HEK293 (cell line): ENCODE data around the gene PRSS35.

ENCODE experiments used
- CTCF ChIA-PET: fragments of 350-600 bp; formaldehyde crosslinking; extraction: SDS; loops from one replicate; lab custom pipeline; 2021; ENCODE audit warnings: antibody characterized with exemption; lab: Yijun Ruan, JAX
- POLR2A ChIA-PET: fragments of 300-600 bp; formaldehyde crosslinking; extraction: SDS; loops from one replicate; lab custom pipeline; 2020; ENCODE audit warnings: antibody characterized with exemption, inconsistent platforms; lab: Yijun Ruan, JAX
- H3K27ac ChIP-seq: fragments of 200-500 bp; sonication (Bioruptor generic); 2 replicates; pipeline ENCODE4 v1.5.1; 2014; ENCODE audit warnings: low read depth, low read length, control low read depth, inconsistent platforms; ENCODE audit errors: extremely low read depth
- H3K36me3 ChIP-seq, 2 experiments: fragments of 200-500 bp in 1 of 2; sonication (Bioruptor generic) in 1 of 2; 1 replicate in 1 of 2; 2 replicates in 1 of 2; pipeline ENCODE4 v1.5.1; 2014 to 2017; ENCODE audit warnings: inconsistent platforms in 2 of 2, low read length in 2 of 2; ENCODE audit not compliant: control insufficient read depth in 2 of 2, insufficient read depth in 1 of 2
- H3K4me1 ChIP-seq: fragments of 200-500 bp; sonication (Bioruptor generic); 2 replicates; pipeline ENCODE4 v1.5.1; 2014; ENCODE audit warnings: mild to moderate bottlenecking, low read length, inconsistent platforms; ENCODE audit not compliant: control insufficient read depth, insufficient read depth
- H3K4me3 ChIP-seq: 2 replicates; pipeline ENCODE4 v1.5.1; 2011; ENCODE audit warnings: low read depth, mild to moderate bottlenecking, control low read depth, low read length, moderate library complexity
- H3K9me3 ChIP-seq: fragments of 200-500 bp; sonication (Bioruptor generic); 2 replicates; pipeline ENCODE4 v1.5.1; 2014; ENCODE audit warnings: low read depth, low read length, inconsistent platforms; ENCODE audit not compliant: control insufficient read depth, insufficient read depth
- FEZF1 ChIP-seq: fragments of 450-650 bp; formaldehyde crosslinking; IDR thresholded peaks from 2 replicates; pipeline ENCODE4 v1.5.1; 2016; ENCODE audit warnings: missing biosample characterization, missing genetic modification characterization
- GLIS2 ChIP-seq: fragments of 450-650 bp; formaldehyde crosslinking; IDR thresholded peaks from 2 replicates; pipeline ENCODE4 v1.5.1; 2016; ENCODE audit warnings: missing biosample characterization, missing genetic modification characterization
- KLF16 ChIP-seq: fragments of 450-650 bp; formaldehyde crosslinking; IDR thresholded peaks from 2 replicates; pipeline ENCODE4 v1.5.1; 2017; ENCODE audit warnings: missing biosample characterization, missing genetic modification characterization
- PRDM1 ChIP-seq: fragments of 450-650 bp; formaldehyde crosslinking; IDR thresholded peaks from 2 replicates; pipeline ENCODE4; 2016; ENCODE audit warnings: missing biosample characterization, missing genetic modification characterization
- TSHZ1 ChIP-seq: fragments of 450-650 bp; formaldehyde crosslinking; IDR thresholded peaks from 2 replicates; pipeline ENCODE4 v1.5.1; 2016; ENCODE audit warnings: missing biosample characterization, missing genetic modification characterization, borderline replicate concordance
- YY1 ChIP-seq: fragments of 450-650 bp; formaldehyde crosslinking; IDR thresholded peaks from 2 replicates; pipeline ENCODE4 v1.5.1; 2018; ENCODE audit warnings: missing biosample characterization, missing genetic modification characterization
- ZFP3 ChIP-seq: fragments of 450-650 bp; formaldehyde crosslinking; IDR thresholded peaks from 2 replicates; pipeline ENCODE4 v1.5.1; 2016; ENCODE audit warnings: low read depth, missing biosample characterization, missing genetic modification characterization
- ZNF24 ChIP-seq: fragments of 450-650 bp; formaldehyde crosslinking; IDR thresholded peaks from 2 replicates; pipeline ENCODE4 v1.5.1; 2016; ENCODE audit warnings: missing biosample characterization, missing genetic modification characterization
- ZNF513 ChIP-seq: fragments of 450-650 bp; IDR thresholded peaks from 2 replicates; pipeline ENCODE4 v1.5.1; 2018; ENCODE audit warnings: missing biosample characterization, missing genetic modification characterization
- ZNF518A ChIP-seq: fragments of 450-650 bp; formaldehyde crosslinking; conservative IDR thresholded peaks from 2 replicates; pipeline ENCODE4 v1.5.1; 2016; ENCODE audit warnings: low read depth, missing biosample characterization, missing genetic modification characterization
- ZNF585B ChIP-seq: fragments of 450-650 bp; formaldehyde crosslinking; IDR thresholded peaks from 2 replicates; pipeline ENCODE4 v1.5.1; 2016; ENCODE audit warnings: missing biosample characterization, missing genetic modification characterization
- ZNF670 ChIP-seq: fragments of 450-650 bp; formaldehyde crosslinking; IDR thresholded peaks from 2 replicates; pipeline ENCODE4 v1.5.1; 2016; ENCODE audit warnings: missing biosample characterization, missing genetic modification characterization, low read depth
- ZNF707 ChIP-seq: fragments of 450-650 bp; formaldehyde crosslinking; IDR thresholded peaks from 2 replicates; pipeline ENCODE4 v1.5.1; 2016; ENCODE audit warnings: missing biosample characterization, missing genetic modification characterization
- ZNF777 ChIP-seq: fragments of 450-650 bp; formaldehyde crosslinking; IDR thresholded peaks from 2 replicates; pipeline ENCODE4 v1.5.1; 2017; ENCODE audit warnings: missing biosample characterization, missing genetic modification characterization, borderline replicate concordance
- ZNF837 ChIP-seq: fragments of 450-650 bp; formaldehyde crosslinking; IDR thresholded peaks from 2 replicates; pipeline ENCODE4 v1.5.1; 2016; ENCODE audit warnings: missing biosample characterization, missing genetic modification characterization
- ZSCAN18 ChIP-seq: fragments of 450-650 bp; formaldehyde crosslinking; IDR thresholded peaks from 2 replicates; pipeline ENCODE4 v1.5.1; 2016; ENCODE audit warnings: missing biosample characterization, missing genetic modification characterization
- ZSCAN23 ChIP-seq: fragments of 450-650 bp; formaldehyde crosslinking; IDR thresholded peaks from 2 replicates; pipeline ENCODE4 v1.5.1; 2016; ENCODE audit warnings: missing biosample characterization, missing genetic modification characterization

Gene PRSS35

GRCh38 chr6:83472767-83473166, 39.6 kb upstream of the PRSS35 start:
- Histone ChIP-seq H3K4me1 (no peaks in the 10 kb centered on the region), H3K27ac (no peak overlapping the region), H3K4me3 (no peak overlapping the region), H3K9me3 (no peaks in the 10 kb centered on the region), H3K36me3 (no peaks in the 10 kb centered on the region)
- ChIA-PET POLR2A (no interaction called here), CTCF (interaction anchor here (0.7 to 2.2 kb wide), 2 partner anchors 39 to 250 kb away, joined by 3 to 9 read pairs; partner anchors contain the start of gene PRSS35)
- TF ChIP-seq ZNF707 (no peak), FEZF1 (tag by site-specific recombination) (no peak), GLIS2 (tag by site-specific recombination) (no peak), ZNF585B (tag by site-specific recombination) (no peak), ZNF518A (tag by site-specific recombination) (no peak), ZSCAN18 (tag by site-specific recombination) (no peak), ZSCAN23 (no peak), KLF16 (tag by site-specific recombination) (no peak), YY1 (tag by site-specific recombination) (no peak), ZNF670 (tag by site-specific recombination) (no peak), ZNF837 (tag by site-specific recombination) (no peak), ZNF513 (no peak), ZFP3 (tag by site-specific recombination) (no peak), PRDM1 (tag by site-specific recombination) (no peak), ZNF777 (tag by site-specific recombination) (no peak), ZNF24 (tag by site-specific recombination) (no peak), TSHZ1 (tag by site-specific recombination) (no peak)
